Heart left ventricle (tissue), 13 donors: ENCODE data around the gene CCIN.

Source experiments
- CTCF ChIP-seq, 12 donors: fragments of 200-600 bp; sonication (generic) in 4 of 12; IDR thresholded peaks; one replicate each; pipeline versions ENCODE4 v1.5.0 to v1.8.0; 2018 to 2022; ENCODE audit warnings: antibody characterized with exemption in 12 of 12, mild to moderate bottlenecking in 5 of 12
- POLR2A ChIP-seq, 2 donors: fragments of 450-650 bp; IDR thresholded peaks; one replicate each; pipeline ENCODE4 v1.6.1; 2017; ENCODE audit warnings: antibody characterized with exemption in 2 of 2, mild to moderate bottlenecking in 2 of 2, moderate library complexity in 2 of 2
- donor health status: ischemic (EF 13 %, LVEDD 7.1; RV severe dilation, severe dysfunction).
- donor health status: DM: no; HTN: yes; CAD: no.
- donor health status: DM: no; HTN: no; CAD: no.
- donor health status: ischemic (EF 25% LVEDD 6.9; RV normal size, moderate dysfunction).
- donor health status: ischemic (EF 25% LVEDD 5.7; RV mildly dilated, moderate dysfunction).
- donor health status: ischemic (EF 35%, LVEDD 5.7; RV mildly dilated, moderate dysfunction).
- donor health status: nonischemic (EF 11% LVEDD 7.7; RV severe dilation, severe dysfunction).
- donor health status: DM: yes; HTN: yes; CAD: no.
- donor health status: PGD.
- donor health status: ischemic (EF 29% LVEDD 5.4; RV normal size, mild dysfunction).
- donor health status: nonischemic (EF 23%, LVEDD 6.1; RV moderate dilation, normal function).

- TF ChIP-seq CTCF (IDR thresholded peaks at IDR 0.05) (no peak), POLR2A (IDR thresholded peaks at IDR 0.05) (no peak)
Measured at GRCh38 chr9:36150574-36151315, 18.4 kb upstream of the CCIN start.
